Inferior parietal cortex (tissue), 1 donor: ENCODE results near the gene ZYX.

ENCODE experiments used
- DNase-seq: peaks from one replicate; pipeline ENCODE4 v3.0.0-alpha.2; 2016; ENCODE audit errors: extremely low spot score

Gene ZYX

DNA sequence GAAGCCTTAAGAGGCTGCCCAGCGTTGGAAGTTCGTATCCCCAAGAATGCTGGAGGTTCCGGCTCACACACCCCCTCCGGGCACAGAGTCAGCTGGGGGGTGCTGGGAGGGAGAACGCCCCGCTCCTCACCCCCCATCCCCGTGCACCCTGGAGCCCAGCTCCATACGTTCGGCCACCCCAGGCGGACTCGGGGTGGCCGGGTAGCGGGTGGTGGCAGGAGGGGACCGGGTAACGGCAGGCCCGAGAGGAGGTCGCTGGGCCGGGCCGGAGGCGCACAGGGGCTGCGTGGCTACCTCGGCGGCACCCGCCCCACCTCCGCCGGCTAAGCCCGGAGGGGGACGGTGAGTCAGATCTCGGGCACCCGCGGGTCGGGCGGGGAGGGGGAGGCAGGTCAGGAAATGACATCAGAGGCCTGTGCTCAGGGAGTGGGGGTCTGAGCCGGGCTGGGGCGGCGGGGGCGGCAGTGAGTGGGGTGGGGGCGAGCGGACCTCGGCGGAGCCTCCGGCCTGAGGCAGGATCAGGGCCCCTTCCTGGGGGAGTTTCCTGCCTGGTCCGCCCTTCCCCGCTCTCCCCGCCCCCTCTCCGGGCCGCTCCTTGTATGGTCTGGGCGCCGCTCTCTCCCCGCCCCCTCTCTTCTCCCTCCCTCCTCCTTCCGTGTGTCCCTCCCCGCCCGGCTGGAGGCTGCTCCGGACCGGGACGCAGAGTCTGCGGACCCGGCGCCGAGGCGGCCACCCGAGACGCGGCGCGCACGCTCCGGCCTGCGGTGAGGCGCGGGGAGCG, at the start of gene ZYX:
Gene ZYX (plus strand): TSS at position 700 of the 781 bp plus-strand sequence. CDS start 227 bp downstream, outside the sequence.
- peak; percentile 70 for DNase-seq

DNA sequence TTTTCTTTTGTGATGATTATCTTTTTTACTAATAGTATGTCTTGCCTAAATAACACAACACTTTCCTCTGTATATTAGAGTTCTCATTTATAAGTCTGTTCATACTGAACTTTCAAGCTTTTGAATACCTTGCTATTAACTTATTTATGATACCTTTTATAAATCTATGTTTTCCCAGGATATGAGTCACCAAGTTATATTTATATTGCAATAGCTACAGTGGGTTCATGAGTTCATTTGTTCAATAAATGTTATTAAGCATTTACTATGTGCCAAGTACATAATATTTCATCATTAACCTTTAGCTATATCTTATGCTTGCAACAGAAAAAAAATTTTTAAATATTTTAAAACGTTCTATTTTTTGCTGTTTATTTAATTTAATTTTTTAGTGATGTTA, 46.9 kb upstream of the ZYX start:
- DNase-seq, result no peak

GRCh38 chr7:143337216-143337615, 43.9 kb upstream of the ZYX start:
- DNase-seq, result no peak

DNA sequence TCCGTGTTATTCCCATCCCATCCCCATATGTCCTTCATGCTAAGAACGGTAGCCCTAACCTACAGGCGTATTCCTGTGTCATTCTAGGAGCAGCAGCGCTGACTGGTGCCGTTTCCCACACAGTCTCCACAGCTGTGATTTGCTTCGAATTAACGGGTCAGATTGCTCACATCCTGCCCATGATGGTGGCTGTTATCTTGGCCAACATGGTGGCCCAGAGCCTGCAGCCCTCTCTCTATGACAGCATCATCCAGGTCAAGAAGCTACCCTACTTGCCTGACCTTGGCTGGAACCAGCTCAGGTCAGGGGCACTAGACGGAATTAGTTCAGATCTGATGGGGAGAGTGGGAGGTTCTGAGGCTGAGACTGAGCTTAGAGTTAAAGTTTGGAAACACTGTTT, 39.3 kb upstream of the ZYX start:
- no peak for DNase-seq

DNA sequence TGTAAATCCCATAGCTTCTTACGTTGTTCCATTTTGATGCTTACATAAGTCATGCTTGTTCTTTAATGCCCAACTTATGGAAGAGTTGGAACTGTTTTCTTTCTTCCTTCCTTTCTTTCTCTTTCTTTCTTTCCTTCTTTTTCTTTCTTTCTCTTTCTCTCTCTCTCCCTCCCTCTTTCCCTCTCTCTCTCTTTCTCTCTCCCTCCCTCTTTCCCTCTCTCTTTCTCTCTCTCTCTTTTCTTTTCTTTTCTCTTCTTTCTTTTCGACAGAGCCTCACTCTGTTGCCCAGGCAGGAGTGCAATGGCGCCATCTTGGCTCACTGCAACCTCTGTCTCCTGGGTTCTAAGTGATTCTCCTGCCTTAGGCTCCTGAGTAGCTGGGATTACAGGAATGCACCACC, 37.5 kb upstream of the ZYX start:
- no peak for DNase-seq

DNA sequence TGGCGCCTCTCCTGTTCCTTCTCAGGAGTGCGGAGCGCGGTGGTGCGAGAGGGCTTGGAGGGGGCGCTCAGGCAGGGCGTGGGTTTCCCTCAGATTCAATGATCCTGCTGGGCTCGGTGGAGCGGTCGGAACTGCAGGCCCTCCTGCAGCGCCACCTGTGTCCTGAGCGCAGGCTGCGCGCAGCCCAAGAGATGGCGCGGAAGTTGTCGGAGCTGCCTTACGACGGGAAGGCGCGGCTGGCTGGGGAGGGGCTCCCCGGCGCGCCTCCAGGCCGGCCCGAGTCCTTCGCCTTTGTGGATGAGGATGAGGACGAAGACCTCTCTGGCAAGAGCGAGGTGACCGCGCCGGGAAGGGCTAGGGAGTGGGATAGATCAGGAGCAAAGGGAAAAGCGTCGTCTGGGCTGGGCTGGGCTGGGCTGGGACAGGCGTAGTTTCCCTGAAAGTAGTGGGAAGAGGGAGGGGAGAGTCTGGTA, 35.7 kb upstream of the ZYX start:
- no peak for DNase-seq

GRCh38 chr7:143346018-143346417, 35.1 kb upstream of the ZYX start:
- no peak for DNase-seq

DNA sequence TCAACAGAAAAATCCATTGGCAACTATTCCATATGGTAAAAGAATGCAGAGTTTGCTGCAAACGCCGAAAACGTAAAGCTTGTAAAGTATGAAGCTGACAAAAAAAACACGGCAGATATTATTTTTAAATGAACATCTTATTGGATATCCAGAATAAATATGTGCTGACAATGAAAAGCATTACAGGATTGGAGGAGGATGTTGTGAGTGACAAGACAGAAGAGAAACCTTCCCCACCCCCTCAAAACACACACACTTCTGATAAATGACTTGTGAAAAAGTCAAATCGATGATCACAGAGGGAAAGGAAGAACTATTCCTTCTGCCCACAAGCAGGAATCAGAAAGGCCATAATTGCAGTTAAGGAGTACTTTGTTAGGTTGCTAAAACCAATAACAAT, 33.2 kb upstream of the ZYX start:
- DNase-seq, result no peak

DNA sequence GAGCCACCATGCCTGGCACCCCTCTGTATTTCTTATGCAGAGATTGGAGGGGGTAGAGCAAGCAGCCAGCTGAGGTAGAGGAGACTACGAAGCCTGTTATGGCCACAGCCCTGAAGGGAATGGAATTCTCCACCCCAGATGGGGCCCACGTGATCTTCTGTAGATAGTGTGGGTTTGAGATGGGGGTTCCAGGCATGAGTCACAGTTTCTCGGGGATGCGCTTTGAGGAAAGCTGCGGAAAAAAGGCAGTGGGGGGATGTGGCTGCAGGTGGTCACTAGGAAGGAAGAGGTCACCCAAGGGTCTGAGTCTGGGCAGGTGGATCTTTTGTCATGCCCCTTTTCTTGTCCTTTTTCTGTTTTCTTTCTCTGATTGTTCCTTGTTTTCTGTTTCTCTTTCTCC, 30.1 kb upstream of the ZYX start:
- DNase-seq, result peak; percentile 69

- DNase-seq, result no peak
These were observed 29.6 kb upstream of the ZYX start for GRCh38 chr7:143351574-143351973.

DNA sequence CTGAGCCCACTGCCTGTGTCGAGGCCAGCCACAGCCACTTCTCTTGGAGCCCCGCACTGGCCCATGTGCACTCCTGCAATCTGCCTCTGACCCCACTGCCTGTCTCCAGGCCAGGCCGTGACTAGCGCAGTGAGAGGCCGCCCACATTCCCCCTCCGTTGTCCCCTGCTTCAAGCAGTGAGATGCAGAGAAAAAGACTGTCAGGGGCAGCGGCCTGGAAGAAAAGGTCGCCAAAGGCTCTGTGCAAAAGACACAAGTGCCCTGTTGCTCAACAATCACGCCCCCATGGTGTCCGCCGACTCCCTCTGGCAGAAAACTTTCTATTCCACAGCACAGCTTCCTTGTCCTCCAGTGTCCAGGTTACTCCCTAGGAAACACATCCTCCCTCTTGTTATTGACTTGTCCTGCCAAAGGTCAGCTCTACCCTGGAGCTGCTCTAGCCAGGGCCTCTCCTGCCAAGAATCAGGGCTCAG, 28.6 kb upstream of the ZYX start:
- DNase-seq, result no peak

DNA sequence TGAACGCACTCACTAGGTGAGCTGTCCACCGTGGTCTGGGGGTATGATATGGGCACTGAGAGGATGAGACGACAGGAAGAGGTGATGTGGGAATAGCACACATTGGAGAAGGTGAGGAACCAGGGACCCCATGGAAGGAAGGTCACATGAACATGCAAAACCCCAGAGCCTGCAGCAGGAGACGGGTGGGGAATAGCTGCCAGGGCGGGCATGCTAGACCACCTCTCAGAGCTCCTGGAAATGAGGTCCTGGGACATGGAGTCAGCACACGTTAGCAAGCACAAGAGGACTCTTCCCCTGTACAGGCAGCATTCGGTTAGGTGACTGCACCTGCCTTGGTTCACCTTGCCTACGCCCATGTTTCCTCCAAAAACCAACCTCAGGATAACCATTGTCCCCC, 26.8 kb upstream of the ZYX start:
- DNase-seq, result no peak

- no peak for DNase-seq
These were observed 26.2 kb upstream of the ZYX start for GRCh38 chr7:143354965-143355364.

DNA sequence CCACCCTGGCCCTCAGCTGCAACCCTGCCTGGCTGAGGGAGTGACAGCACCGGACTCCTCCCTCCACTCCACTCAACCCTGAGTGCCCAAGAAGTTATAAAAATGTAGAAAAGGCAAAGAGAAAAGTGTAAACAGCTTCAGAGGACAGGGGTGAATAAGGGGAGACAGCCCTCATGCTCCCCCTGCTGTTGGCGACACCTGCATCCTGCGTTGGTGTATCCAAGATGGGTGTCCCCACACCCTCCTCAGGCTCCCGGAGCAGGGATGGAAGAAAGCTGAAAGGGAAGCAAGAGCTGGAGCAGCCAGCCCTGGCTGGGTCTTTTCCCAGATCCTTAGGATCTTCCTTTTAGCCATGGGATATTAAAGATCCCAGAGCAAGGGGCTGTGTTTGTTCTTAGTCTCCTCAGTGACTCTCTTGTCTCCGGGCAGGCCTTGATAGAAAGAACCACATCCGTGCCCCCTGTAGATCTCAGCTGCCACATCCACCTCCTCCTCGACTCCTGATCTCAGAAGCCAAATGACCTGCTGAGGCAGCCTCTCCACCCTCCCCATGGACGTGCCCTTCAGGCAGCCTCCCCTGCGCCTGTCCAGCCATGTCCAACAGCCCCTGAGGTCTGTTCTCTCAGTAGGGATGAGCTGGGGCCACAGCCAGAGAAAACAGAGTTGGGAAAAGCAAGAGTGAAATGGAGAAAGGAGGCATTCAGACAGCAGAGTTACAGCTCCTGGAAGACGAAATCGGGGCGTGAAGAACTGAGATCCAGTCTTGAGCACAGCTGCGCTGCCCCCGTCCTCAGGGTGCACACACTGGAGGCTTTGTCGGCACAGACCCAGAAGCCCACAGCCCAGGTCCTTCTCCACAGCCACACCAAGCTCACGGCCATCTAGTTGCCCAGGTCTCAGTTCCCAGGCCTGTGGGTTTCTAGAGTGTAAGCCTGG, 25.4 kb upstream of the ZYX start:
- DNase-seq, result no peak

DNA sequence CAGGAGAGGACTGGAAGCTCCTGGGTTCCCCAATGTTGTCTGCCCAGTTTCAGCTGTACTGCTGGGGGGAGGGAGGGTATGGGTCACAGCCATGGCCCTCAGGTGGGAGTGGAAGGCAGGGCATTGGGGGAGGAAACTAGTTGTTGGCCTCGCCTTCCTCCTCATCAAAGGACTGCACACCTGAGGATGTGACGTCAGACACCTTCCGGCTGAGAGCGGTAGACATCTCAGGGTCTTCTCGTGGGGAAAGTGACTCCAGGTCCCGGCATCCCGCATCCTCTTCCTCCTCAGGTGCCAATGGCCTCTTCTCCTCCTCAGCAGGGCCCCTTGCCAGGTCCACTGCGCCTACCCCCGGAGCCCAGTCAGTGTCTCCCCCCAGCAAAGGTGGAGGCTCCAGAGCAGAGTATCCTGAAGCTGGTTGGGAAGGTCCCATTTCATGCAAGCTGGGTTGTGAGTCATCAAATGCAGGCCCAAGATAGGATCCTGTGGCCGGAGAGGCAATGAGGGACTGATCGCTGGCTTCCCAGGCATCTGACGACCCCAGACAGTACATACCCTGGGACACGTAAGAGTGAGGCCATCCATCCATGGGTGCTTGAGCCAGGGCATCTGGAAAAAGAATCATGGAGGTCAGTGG, 24.6 kb upstream of the ZYX start:
- no peak for DNase-seq

DNA sequence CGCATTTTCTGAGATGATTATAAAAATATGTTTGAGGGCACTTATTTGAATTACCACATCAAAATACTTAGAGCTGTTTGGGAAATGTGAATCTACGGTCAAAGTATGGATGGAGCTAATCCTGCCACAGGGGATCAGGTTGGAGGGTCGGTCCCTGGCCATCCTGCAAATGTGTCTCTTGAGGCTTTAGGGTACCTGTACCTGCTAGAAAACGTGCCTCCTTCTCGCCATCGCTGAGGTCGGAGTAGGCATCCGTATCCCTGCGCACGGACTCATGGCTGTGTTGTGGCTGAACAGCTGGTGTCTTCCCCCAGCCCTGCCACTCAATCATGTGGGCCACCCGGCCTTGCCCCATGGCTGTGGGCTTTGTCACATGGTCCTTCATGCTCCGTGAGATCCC, 22.5 kb upstream of the ZYX start:
- DNase-seq, result no peak

DNA sequence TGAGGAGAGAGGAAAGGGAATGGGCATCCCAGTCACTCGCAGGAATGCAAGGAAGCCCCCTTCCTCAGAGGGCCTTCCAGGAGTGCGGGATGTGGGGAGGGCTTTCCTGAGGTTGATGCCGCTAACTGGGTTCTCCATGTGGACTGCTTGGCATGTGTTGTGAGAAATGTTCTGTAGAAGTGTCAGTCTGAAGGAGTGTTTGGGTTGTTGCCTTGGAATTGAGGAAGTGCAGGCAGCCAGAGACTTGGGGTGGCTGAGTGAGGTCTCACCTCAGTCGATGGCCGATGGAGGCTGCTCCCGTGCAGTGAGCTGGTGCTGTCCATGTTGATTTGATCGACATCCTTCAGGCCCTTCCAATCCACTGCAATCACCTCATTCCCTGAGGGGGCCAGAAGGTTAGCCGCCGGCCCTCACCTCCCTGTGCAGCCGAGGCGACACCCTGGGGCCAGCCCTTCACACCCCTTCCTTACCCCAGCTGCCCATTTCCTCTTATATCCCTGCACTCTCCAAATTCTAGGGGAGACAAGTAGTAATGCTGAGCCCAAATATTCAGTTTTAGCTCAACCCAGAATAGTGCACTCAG, 21.3 kb upstream of the ZYX start:
- DNase-seq, result no peak

DNA sequence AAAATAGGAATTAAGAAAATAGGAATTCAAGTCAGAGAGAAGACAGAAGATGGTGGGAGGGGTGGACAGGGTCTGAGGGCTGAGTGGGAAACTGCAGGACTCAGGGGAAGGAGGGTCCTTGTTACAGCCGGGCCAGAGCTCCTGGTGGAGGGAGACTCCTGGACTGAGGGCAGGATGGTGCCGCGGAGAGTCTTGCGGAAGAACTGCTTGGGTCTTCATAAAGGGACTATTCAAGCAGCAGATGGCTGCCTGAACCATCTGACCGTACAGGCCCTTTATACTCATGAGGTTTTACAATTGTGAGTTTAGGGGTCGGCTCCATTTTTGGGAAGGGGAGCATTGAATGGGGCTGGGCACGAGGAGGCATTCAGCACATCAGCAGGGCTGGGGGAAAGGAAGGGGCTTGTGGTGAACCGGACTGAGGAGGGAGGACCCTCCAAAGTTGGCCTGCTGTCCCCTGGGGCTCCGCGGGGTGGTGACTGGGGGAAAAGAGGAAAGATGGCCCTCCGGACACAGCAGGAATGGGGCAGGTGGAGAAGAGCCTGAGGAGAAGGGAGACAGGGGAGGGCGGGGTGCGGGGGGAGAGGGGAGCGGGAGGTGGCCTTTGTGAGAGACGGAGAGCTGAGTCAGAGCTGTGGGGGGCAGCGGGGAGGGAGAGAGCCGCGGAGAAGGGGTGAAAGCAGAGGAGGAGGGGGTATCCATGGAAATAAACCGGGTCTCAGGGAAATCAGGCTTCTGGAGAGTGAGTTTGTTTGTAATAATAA, 20.2 kb upstream of the ZYX start:
- DNase-seq, result no peak

GRCh38 chr7:143361552-143362130, 19.5 kb upstream of the ZYX start:
- DNase-seq, result no peak

DNA sequence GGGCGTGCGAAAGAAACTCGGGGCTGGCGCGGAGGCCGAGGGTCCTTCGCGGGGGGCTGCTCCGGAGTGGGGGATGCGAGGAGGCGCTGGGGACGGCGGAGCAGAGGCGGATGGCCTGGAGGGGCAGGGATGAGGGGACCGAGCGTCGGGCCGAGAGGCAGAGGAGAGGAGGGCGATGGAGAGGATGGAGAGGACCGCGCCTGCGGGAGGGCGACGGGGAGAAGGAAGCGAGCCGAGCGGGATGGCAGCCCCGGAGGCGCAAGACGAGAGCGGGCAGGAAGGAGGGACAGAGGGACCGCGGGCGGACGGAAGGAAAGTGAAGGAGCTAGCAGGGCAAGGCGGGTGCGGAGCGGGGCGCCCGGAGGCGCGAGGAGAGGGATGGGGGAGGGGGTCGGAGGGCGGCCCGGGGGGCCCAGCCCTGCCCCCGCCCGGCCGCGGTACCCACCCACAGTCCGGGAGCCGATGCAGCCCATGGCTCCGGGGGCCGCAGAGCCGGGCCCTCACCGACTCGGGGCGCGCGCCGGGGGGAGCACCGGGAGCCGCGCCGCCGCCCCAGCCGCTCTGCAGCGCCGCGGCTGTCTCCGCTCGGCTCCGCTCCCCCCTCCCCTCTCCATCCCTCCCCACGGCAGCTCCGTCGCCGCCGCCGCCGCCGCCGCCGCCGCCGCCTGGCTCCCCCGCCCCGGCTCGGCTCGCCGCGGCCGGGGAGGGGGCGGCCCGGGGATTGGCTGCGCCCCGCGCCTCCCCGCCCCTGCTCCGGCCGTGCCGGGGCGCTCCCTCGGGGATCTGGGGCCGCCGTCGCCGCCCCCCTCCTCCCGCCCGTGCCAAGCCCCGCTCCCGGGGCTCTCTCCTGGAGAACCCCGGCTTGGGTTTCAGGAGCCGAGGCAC, 18.8 kb upstream of the ZYX start, which contains the start of gene FAM131B:
Gene FAM131B (minus strand): TSS at position 583 of the 885 bp plus-strand sequence. CDS start 110 bp downstream, at position 473.
- no peak for DNase-seq
